IgD-negative memory B cell (primary cell): Measurements from ENCODE around the gene LCLAT1. TPM values are rescaled to one million over a fixed set of nuclear protein-coding genes. Genes with fewer than 3 reads are reported as not detected.

ENCODE experiments used
- H3K27ac Mint-ChIP-seq, 3 donors: one replicate each; pipeline ENCODE4 v1.8.0; 2020 to 2022; ENCODE audit warnings: mild to moderate bottlenecking in 3 of 3, mixed read lengths in 3 of 3, moderate library complexity in 1 of 3
- H3K27me3 Mint-ChIP-seq: one replicate; pipeline ENCODE4 v1.8.0; 2021; ENCODE audit warnings: mixed read lengths
- H3K36me3 Mint-ChIP-seq: one replicate; pipeline ENCODE4 v1.8.0; 2020; ENCODE audit warnings: mild to moderate bottlenecking, mixed read lengths
- H3K4me1 Mint-ChIP-seq, 3 donors: one replicate each; pipeline ENCODE4 v1.8.0; 2020 to 2022; ENCODE audit warnings: mixed read lengths in 3 of 3, mild to moderate bottlenecking in 1 of 3
- H3K4me3 Mint-ChIP-seq, 4 donors: one replicate each; pipeline ENCODE4 v1.8.0; 2020 to 2022; ENCODE audit warnings: mild to moderate bottlenecking in 4 of 4, mixed read lengths in 4 of 4, moderate library complexity in 3 of 4
- H3K9me3 Mint-ChIP-seq, 3 donors: one replicate each; pipeline ENCODE4 v1.8.0; 2020 to 2021; ENCODE audit warnings: mixed read lengths in 3 of 3, mild to moderate bottlenecking in 1 of 3
- polyA plus RNA-seq: library from polyadenylated mRNA; unstranded; fragments of 300-500 nt; fragmentation: Illumina TruSeq; gene quantifications from one replicate; pipeline ENCODE4 v1.2.3, GENCODE V29; 2021

LCLAT1 gene
- polyA plus RNA-seq, 1 donor from 2014 or later = 14.3 TPM

- Mint-ChIP-seq H3K27me3 (no peaks in the 10 kb centered on the region), H3K27ac (no peak overlapping the region), H3K9me3 (no peaks in the 10 kb centered on the region), H3K36me3 (no peaks in the 10 kb centered on the region), H3K4me1 (peaks cover 0 to 8% (median 8%) of the 10 kb centered on the region in 3 donors), H3K4me3 (no peak overlapping the region)
Observed at GRCh38 chr2:30684026-30684425, 237.0 kb downstream of the LCLAT1 start.

DNA sequence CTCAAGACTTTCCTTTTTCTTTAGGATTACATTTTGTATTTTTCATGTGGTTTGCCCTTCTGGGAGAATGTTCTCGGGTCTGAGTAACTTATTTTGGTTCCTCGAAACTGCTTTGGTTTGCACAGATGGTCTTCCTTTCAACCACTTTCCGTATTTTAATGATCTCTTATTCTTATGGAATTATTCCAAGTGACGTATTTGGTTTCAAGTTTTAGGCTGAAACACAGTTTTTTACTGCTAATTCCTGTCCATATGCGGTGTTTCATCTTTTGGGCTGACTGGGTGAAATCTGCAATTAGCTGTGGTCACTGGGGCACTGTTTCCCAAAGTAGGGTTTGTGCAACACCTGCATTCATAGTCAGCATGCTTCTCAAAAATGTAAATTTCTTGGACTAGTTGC lies 237.5 kb downstream of the LCLAT1 start:
- Mint-ChIP-seq H3K27ac (no peak overlapping the region), H3K4me1 (peaks cover 0 to 8% (median 8%) of the 10 kb centered on the region in 3 donors), H3K36me3 (no peaks in the 10 kb centered on the region), H3K9me3 (no peaks in the 10 kb centered on the region), H3K4me3 (no peak overlapping the region), H3K27me3 (no peaks in the 10 kb centered on the region)

DNA sequence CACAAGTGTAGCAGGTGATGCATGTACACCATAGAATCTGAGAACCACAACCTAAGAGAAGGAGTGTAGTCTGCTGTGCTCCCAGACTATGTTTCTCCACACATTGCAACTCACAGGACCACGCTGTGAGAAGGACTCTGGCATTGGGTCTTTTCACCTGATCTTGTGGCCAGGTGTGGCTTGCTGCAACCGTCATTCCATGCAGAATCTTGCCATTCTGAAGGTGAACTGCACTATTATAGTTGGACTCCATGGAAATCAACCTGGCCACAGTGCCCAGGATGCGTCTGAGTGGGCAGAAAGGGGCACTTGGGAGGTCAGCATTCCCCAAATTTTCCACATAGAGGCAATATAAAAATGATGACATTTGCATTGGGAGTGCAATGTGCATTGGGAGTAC lies 237.9 kb downstream of the LCLAT1 start:
- H3K27ac Mint-ChIP-seq = peak overlapping the region in 1 of 3 donors; percentile 59
- H3K27me3 Mint-ChIP-seq = no peaks in the 10 kb centered on the region
- no peak overlapping the region for H3K4me3 Mint-ChIP-seq
- no peaks in the 10 kb centered on the region for H3K9me3 Mint-ChIP-seq
- H3K36me3 Mint-ChIP-seq = no peaks in the 10 kb centered on the region
- H3K4me1 Mint-ChIP-seq = peaks cover 0 to 8% (median 8%) of the 10 kb centered on the region in 3 donors

DNA sequence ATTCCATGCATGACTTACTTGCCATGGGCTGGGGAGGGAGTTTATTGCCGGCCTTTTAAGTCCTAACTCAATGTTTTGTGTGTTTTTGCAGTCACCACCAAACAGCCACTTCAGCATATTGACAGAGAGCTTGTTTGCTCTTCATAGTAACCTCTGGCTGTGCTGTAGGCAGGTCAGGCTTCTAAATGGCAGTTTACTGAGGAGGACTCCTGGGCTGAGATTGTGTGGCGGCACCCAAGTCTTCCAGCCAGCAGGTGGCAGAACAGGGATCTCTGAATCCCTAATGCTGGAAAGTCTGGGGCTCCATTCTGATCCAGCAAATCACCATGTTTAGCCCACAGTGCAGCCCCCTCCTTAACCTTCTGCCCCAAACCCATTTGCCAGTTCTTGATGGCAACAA lies 239.0 kb downstream of the LCLAT1 start:
- Mint-ChIP-seq H3K36me3 (no peaks in the 10 kb centered on the region), H3K4me3 (no peak overlapping the region), H3K27ac (no peak overlapping the region), H3K9me3 (no peaks in the 10 kb centered on the region), H3K4me1 (peaks cover 0 to 8% (median 8%) of the 10 kb centered on the region in 3 donors), H3K27me3 (no peaks in the 10 kb centered on the region)

DNA sequence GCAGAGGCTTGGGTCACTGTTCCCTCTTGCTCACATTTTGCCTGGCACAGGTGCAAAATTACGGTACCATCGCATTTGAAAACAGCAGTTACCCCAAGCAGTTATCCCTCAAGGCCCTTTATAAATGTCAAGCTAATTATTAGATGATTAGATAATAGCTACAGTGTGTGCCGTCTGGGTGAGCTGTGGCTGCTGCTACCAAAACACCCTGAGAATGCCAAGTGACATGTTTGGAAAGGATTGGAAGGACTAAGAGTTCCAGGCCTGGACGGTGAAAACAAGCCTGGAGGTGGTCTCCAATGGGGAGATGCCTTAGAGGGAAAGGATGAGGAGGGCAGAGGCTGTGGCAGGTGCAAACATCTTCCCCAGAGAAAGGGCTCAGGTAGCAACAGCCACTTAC lies 239.6 kb downstream of the LCLAT1 start:
- Mint-ChIP-seq H3K9me3 (no peaks in the 10 kb centered on the region), H3K4me1 (peaks cover 0 to 8% (median 8%) of the 10 kb centered on the region in 3 donors), H3K27me3 (no peaks in the 10 kb centered on the region), H3K27ac (no peak overlapping the region), H3K36me3 (no peaks in the 10 kb centered on the region), H3K4me3 (no peak overlapping the region)

DNA sequence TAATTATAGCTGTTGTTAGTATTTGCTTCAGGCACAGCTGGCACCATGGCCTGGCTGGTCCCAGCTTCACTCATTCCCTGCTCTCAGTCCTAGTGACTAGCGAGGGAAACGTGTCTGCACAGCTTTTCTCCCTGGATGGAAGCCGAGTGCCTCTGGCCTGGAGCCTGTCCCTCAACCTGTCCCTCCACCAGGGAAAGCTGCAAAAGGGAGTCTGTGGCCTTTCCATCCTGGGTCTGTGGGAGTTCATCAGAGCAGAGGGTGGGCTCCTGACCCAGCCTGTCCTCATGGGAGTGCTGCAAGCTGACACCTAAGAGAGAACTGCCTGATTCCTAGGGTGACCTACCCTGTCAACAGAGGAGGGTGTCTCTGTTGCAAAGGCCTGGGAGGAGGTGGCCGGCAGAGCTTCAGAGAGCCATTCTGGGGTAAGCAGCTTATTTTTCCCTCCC lies 241.9 kb downstream of the LCLAT1 start:
- Mint-ChIP-seq H3K9me3 (no peaks in the 10 kb centered on the region), H3K4me3 (no peak overlapping the region), H3K27me3 (no peaks in the 10 kb centered on the region), H3K36me3 (no peaks in the 10 kb centered on the region), H3K27ac (no peak overlapping the region), H3K4me1 (no peaks in the 10 kb centered on the region)

DNA sequence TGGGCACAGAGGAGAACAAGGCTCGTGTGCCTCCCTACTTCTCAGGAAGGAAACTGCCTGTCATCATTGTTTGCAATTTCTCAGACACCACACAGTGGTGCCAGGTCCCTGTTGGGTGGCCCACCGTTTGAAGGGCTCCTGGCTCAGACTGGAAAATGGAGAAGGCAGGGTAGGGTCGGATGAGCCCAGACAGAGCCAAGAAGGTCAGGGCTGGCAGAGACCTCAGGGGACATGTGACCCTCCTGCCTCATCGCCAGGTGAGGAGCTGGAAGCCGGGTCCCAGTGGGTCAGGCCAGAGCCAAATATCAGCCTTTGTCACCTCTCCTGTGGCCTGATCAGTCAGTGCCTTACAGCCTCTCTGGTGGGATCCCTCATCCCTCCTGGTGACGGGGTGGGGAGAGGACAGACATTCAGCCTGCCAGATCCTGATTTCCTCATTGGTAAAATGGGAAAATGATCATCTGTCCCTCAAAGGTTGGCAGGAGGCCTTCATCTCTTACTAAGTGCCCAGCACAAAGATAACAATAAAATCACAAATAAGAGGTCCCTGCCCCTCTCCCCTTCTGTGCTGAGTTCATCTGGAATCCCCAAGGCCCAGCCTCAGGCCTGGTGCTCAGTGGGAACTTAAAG lies 242.6 kb downstream of the LCLAT1 start:
- H3K4me3 Mint-ChIP-seq = no peak overlapping the region
- no peaks in the 10 kb centered on the region for H3K4me1 Mint-ChIP-seq
- no peaks in the 10 kb centered on the region for H3K27me3 Mint-ChIP-seq
- H3K36me3 Mint-ChIP-seq = no peaks in the 10 kb centered on the region
- no peaks in the 10 kb centered on the region for H3K9me3 Mint-ChIP-seq
- H3K27ac Mint-ChIP-seq = peak overlapping the region in 1 of 3 donors; percentile 14

DNA sequence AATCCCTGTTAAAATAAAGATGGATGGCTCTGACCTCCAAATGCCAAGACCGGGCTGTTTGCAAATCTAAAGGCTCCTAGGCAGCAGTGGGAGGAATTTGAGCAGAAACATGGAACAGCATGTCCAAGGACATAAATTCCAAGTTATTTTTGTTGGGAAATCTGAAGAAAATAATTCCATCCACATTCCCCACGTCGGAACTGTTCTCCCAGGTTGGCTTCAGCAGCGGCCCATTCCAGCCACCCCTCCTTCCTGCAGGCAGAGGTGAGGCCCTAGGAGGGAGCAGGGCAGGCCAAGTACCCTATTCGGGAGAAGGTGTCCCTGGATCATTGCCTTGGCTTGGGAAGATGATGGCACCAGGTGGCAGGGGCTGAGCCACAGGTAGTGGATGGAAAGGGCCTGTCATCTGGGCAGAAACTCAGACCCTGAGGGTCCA lies 243.1 kb downstream of the LCLAT1 start:
- H3K36me3 Mint-ChIP-seq = no peaks in the 10 kb centered on the region
- no peak overlapping the region for H3K27ac Mint-ChIP-seq
- H3K9me3 Mint-ChIP-seq = no peaks in the 10 kb centered on the region
- no peaks in the 10 kb centered on the region for H3K4me1 Mint-ChIP-seq
- no peak overlapping the region for H3K4me3 Mint-ChIP-seq
- no peaks in the 10 kb centered on the region for H3K27me3 Mint-ChIP-seq

GRCh38 chr2:30691091-30691947 lies 244.3 kb downstream of the LCLAT1 start:
- Mint-ChIP-seq H3K36me3 (no peaks in the 10 kb centered on the region), H3K4me3 (no peak overlapping the region), H3K27ac (no peak overlapping the region), H3K4me1 (no peaks in the 10 kb centered on the region), H3K9me3 (no peaks in the 10 kb centered on the region), H3K27me3 (no peaks in the 10 kb centered on the region)

DNA sequence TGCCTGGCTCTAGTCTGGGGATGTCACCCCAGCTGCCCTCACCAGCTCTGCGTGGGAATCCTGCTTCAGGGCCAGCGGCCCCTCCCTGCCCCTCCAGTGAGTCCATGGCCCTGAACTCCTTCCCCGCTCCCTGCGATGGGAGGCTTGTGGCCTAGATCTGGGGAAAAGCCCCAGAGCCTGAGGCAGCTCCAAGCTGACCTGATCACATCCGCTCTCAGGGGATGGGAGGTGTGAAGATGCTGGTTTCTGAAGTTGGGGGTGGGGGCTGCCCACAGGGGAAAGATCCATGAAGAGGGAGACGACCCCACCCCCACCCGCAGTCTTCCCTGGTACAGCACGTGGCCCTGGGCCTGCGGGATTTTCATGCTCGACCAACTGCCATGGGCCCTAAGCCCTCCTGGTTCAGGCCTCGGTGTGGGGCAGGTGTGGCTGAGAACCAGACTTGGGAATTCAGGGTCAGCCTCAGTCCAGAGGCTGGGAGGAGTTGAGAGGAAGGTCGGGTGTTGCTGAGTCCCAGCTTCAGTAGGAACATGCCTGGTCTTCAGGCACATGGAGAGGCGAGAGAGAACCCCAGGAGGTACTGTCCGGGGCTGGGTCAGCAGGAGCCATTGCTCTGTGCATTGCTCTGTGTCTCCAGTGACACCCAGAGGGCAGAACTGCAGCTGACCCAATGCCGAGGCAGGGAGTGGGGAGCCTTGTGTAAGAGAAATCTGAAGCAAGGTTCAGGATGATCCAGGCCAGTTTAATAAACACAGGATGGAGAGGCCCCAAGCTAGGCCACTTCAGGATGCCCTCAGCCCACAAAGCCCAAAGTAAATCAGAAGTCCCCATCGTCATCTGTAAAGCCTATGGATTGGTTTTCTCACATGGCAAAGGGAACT lies 245.1 kb downstream of the LCLAT1 start:
- Mint-ChIP-seq H3K9me3 (no peaks in the 10 kb centered on the region), H3K27ac (no peak overlapping the region), H3K27me3 (no peaks in the 10 kb centered on the region), H3K36me3 (no peaks in the 10 kb centered on the region), H3K4me1 (no peaks in the 10 kb centered on the region), H3K4me3 (no peak overlapping the region)

DNA sequence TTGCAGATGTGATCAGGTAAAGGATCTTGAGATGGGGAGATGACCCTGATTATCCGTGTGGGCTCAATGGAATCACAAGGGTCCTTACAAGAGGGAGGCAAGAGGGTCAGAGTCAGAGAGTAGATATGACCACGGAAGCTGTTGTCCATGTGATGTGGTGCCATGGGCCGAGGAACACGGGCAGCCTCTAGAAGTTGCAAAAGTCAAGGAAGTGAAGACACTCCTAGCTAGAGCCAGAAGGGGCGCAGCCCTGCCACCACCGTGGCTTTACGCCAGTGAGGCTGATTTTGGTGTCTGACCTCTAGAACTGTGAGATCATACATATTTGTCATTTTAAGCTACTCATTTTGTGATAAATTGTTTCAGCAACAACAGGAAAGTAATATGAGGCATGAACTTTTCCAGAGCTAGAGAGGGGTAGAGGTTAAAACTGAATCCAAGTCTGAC lies 245.8 kb downstream of the LCLAT1 start:
- H3K27ac Mint-ChIP-seq = no peak overlapping the region
- H3K27me3 Mint-ChIP-seq = no peaks in the 10 kb centered on the region
- H3K36me3 Mint-ChIP-seq = no peaks in the 10 kb centered on the region
- no peaks in the 10 kb centered on the region for H3K4me1 Mint-ChIP-seq
- H3K4me3 Mint-ChIP-seq = no peak overlapping the region
- no peaks in the 10 kb centered on the region for H3K9me3 Mint-ChIP-seq

Other genes starting within 250 kb of the LCLAT1 start
- gene LBH, start 215.7 kb upstream of the LCLAT1 start, polyA plus RNA-seq = 163 TPM